GM13976 (cell line): ENCODE results near the gene OR6J1.
"Not testable (repeated sequence)": the region's sequence is repeated elsewhere in the genome, so short reads cannot be mapped to it uniquely, and the experiment has no call there.

Experiments used
- DNase-seq: peaks from one replicate; pipeline ENCODE4 v3.0.0; 2012; ENCODE audit warnings: low spot score
- CTCF ChIP-seq: IDR thresholded peaks from 2 replicates; pipeline ENCODE4 v1.5.1; 2012; ENCODE audit warnings: borderline replicate concordance, mild to moderate bottlenecking; ENCODE audit not compliant: insufficient read depth; ENCODE audit errors: extremely low read depth, missing control alignments, control extremely low read depth
- in situ Hi-C: fragments of 300-500 bp; cut with MboI; formaldehyde crosslinking; loops from one replicate; pipeline ENCODE4 v1.12.0; 2022; ENCODE audit warnings: low sequenced_read_pairs, mixed read lengths, inconsistent platforms; ENCODE audit not compliant: unreplicated experiment

Gene OR6J1

DNA sequence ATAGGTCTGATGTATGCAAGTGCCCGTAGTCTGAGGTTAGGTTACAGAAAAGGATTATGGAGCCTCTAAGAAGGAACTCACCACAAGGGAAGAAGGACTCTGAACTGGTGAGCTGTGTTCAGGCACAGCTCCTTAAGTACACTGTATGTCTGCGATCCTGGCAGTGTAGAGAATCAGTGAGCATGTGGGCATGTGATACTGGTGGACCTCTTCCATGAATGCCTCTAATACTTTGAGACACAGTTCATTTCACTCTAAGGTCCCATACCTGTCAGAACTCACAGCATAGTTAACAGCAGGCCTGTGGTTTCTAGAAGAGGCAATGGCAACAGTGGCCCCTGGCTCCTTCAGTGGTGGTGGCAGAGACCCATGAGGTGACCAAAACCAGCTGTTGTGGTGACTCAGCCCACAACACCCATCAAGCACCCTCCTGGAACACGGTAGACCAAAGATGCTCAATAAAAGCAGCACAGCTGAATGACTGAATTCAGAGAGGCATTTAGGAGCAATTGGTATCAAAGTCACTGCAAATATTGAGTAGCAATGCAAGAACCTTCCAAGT, 6.9 kb upstream of the OR6J1 start:
- in situ Hi-C loops, result no loop called here
- TF ChIP-seq CTCF, result no peak
- DNase-seq, result no peak

GRCh38 chr14:22650046-22650739, 6.0 kb upstream of the OR6J1 start:
- in situ Hi-C loops, result no loop called here
- DNase-seq, result no peak
- no peak for TF ChIP-seq CTCF

DNA sequence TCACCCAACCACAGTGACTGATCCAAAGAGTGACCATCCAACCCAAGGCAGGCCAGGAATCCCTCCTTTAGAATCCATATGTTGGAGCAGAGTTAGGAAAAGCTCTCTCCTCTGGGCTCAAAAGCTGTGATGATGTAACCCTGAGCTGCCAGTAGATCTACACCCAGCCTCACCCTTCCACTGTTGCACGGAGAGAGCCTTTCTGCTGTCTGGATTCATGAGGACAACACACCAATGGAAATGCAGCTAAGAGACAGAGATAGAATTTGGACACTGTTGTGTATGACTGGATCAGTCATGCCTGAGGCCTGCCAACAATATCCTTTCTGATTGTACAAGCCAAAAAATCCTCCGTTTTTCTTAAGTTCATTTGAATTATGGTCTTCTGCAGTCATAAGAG, 4.4 kb upstream of the OR6J1 start:
- no peak for DNase-seq
- no peak for TF ChIP-seq CTCF
- in situ Hi-C loops, result loop anchor here (5.0 kb wide), 1 partner anchor 71 kb away; no protein-coding TSS in a partner anchor

DNA sequence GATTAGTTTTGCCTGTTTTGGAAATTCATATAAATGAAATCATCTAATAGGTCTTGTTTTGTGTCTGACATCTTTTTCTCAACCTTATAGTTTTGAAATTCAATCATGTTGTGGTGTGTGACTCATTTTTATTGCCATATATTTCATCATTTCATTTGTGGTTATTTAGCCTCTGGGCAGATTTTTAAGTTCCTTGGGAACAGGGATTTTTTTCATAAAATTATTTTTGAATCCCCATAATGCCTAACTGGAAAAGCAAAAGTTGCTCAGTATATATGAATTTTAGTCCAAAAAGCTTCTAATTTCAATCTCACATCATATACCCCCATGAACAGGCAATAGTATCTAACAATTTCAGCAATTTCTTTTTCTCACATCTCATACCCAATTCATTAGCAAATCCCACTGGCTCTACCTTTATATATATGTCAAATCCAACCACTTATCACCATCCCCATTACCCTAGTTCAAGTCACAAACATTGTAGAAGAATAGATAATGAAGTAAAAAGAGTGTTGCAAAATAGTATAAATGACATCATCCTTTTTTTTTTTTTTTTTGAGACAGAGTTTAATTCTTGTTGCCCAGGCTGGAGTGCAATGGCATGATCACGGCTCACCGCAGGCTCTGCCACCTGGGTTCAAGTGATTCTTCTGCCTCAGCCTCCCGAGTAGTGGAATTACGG, 2.6 kb upstream of the OR6J1 start:
- DNase-seq, result no peak
- in situ Hi-C loops, result loop anchor here (5.0 kb wide), 1 partner anchor 69 kb away; no protein-coding TSS in a partner anchor
- TF ChIP-seq CTCF, result no peak

- in situ Hi-C loops, result no loop called here
- no peak for TF ChIP-seq CTCF
- no peak for DNase-seq
Measured at GRCh38 chr14:22641846-22642245, 2.3 kb downstream of the OR6J1 start.

DNA sequence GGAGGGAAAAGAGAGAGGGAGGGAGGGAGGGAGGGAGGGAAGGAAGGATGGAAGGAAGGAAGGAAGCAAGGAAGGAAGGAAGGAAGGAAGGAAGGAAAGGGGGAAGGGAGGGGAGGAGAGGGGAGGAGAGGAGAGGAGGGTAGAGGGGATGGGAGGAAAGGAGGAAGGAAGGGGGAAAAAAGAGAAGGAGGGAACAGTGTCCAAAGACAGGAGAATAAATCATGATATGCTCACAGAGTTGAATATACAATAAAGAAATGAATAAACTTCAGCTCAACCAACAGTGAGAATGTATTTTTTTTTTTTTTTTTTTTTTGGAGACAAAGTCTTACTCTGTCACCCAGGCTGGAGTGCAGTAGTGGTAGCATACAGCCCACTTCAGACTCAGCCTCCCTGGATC, 4.0 kb downstream of the OR6J1 start:
- DNase-seq, result no peak
- in situ Hi-C loops, result no loop called here
- TF ChIP-seq CTCF, result no peak

DNA sequence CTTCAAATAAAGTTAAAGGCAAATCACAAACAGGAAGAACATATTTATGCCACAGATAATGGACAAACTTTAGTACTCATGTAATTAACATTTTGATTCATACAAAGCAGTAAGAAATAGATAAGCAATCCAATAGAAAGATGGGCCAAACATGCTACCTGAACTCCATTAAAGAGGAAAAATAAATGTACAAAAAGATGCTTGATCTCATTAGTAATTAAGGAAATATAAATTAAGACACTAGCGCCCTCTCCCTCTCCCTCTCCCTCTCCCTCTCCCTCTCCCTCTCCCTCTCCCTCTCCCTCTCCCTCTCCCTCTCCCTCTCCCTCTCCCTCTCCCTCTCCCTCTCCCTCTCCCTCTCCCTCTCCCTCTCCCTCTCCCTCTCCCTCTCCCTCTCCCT, 8.2 kb downstream of the OR6J1 start:
- DNase-seq, in situ Hi-C loops: not testable (repeated sequence)
